HG02938 (cell line): Measurements from ENCODE around the gene ALOXE3.
"Not testable (repeated sequence)": the region's sequence is repeated elsewhere in the genome, so short reads cannot be mapped to it uniquely, and the experiment has no call there.

ENCODE experiments used
- ATAC-seq: cut with Tn5 transposase; IDR thresholded peaks from one replicate; pipeline ENCODE4 v1.9.1; 2021; ENCODE audit warnings: mild to moderate bottlenecking, moderate library complexity; ENCODE audit not compliant: unreplicated experiment

The ALOXE3 gene

GRCh38 chr17:8100763-8101162 is 17.6 kb downstream of the ALOXE3 start:
- ATAC-seq = no peak

GRCh38 chr17:8100111-8100510 is 18.2 kb downstream of the ALOXE3 start:
- no peak for ATAC-seq

DNA sequence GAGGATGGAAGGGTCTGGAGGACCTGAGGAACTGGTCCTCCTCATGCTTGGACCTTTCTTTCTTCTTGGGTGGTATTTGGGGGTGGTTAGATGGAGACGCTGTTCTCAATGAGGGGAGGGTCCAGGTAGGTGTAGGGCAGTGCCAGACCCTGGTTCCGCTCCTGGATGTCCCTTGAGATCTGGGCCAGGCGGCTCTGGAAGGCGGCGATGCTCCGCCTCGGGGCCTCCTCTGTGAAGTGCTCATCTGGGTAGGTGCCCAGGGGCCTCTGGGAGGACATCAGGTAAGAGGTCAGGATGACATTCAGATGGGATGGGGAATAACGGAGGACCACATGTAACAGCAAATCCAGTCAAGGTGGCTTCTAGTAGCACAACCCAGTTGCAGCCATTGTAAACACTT is 21.8 kb downstream of the ALOXE3 start:
- no peak for ATAC-seq

- no peak for ATAC-seq
Measured at GRCh38 chr17:8095361-8095760, 23.0 kb downstream of the ALOXE3 start.

GRCh38 chr17:8091033-8091687 is 27.2 kb downstream of the ALOXE3 start:
- peak; percentile 47 for ATAC-seq

GRCh38 chr17:8089728-8090127 is 28.6 kb downstream of the ALOXE3 start:
- no peak for ATAC-seq

DNA sequence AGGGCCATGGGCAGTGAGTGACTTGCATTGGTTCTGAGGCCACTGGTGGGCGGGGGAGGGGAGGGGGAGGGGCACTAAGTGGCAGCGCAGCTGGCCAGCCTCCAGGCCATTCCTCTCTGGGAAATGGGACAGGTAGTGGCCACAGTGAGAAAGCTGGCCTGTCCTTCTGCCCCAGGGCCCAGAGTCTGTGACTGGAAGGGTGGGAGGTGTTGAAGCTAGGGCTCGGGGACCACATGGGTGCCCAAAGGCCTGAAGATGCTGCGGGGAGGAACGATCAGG is 30.4 kb downstream of the ALOXE3 start:
- ATAC-seq = no peak

- ATAC-seq = no peak
Measured at GRCh38 chr17:8087075-8087951, 31.0 kb downstream of the ALOXE3 start, which contains the start of gene ALOX12B. ALOX12B (minus strand) TSS chr17:8087716; CDS start chr17:8087442, 274 bp downstream.

DNA sequence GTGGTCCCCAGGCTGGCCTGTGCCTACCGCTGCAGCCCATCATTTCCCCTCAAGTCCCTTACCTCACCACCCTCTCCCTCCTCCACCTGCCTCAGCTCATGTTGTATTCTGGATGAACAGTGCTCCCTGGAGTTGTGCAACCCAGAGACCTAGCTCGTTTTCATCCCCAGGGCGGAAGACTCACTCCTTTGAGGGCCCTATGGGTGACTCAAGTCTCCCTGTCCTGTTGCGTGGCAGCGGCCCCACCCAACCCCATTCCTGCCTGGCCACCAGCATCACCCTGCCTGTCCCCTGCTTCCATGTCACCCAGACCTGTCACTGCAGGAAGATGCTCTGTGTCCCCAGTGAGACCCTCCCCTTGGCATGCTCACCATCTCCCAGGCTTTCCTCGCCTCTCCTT is 34.1 kb downstream of the ALOXE3 start:
- no peak for ATAC-seq

- no peak for ATAC-seq
Measured at GRCh38 chr17:8082292-8082691, 36.0 kb downstream of the ALOXE3 start.

GRCh38 chr17:8081876-8082275 is 36.4 kb downstream of the ALOXE3 start:
- ATAC-seq = no peak

GRCh38 chr17:8080799-8081219 is 37.5 kb downstream of the ALOXE3 start:
- ATAC-seq = no peak

GRCh38 chr17:8080208-8080798 is 38.0 kb downstream of the ALOXE3 start:
- ATAC-seq = no peak

- no peak for ATAC-seq
Measured at GRCh38 chr17:8079291-8080207, 38.8 kb downstream of the ALOXE3 start.

DNA sequence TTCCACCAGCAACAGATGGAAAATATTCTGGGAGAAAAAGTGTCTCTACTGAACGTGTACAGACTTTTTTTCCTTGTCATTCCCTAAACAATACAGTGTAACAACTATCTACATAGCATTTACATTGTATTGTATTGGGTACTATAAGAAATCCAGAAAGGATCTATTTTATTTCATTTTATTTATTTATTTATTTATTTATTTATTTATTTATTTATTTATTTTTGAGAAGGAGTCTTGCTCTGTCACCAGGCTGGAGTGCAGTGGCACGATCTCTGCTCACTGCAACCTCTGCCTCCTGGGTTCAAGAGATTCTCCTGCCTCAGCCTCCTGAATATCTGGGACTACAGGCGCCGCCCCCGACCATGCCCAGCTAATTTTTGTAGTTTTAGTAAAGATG is 40.4 kb downstream of the ALOXE3 start:
- not testable (repeated sequence) for ATAC-seq

- ATAC-seq = no peak
Measured at GRCh38 chr17:8076502-8077266, 41.6 kb downstream of the ALOXE3 start.

DNA sequence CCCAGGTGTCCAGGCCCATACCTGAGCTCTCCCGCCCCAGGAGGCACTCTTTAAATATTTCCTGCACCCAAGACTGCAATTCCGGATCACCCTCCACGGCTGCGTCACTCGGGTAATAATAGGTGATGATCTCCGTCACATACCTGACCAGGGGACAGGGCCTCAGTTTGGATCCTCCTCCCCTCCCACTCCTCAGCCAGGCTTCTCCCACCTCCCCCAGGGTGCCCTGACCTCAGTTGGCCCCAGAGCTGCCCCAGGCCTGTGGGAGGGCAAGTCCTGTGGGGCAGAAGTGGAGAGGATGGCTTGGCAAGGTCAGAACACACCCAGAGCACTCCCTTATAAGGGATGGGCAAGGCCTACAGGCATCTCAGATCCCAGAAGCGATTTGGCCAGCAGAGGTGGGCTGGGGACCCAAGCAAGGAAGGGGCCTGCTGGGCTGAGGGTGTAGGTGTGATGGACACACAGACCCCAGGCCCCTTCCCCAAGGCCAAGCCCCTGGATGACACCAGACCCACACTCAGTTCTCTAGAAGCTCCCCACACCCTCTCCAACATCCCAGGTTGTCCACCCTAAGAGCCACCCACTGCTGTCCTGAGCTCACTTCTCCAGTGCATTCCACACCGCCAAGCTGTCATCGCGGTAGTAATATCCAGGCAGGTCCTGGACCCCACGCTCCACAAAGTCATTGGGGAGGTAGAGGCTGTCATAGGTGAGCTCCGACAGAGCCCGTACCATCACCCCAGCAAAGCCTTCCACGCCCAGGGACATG is 42.6 kb downstream of the ALOXE3 start:
- ATAC-seq = no peak

GRCh38 chr17:8075081-8075480 is 43.2 kb downstream of the ALOXE3 start:
- no peak for ATAC-seq

GRCh38 chr17:8074554-8074953 is 43.8 kb downstream of the ALOXE3 start:
- no peak for ATAC-seq
